ENCODE measurements around the gene MPPED1. TPM values are rescaled to one million over a fixed set of nuclear protein-coding genes. Genes with fewer than 3 reads are reported as not detected.

MPPED1 gene
- total RNA-seq, 1 experiment from 2014 or later: not detected

- DNase-seq (ENCODE audit: low read depth): no peak
- in situ Hi-C loops (cut with HindIII; ENCODE audit: low pct_unique_long_range_greater_than_20kb, low sequenced_read_pairs): no loop called here
Measured at GRCh38 chr22:43462701-43463100, 50.9 kb downstream of the MPPED1 start.

GRCh38 chr22:43464809-43465208 lies 53.0 kb downstream of the MPPED1 start:
- in situ Hi-C loops (cut with HindIII; ENCODE audit: low pct_unique_long_range_greater_than_20kb, low sequenced_read_pairs): no loop called here
- DNase-seq (ENCODE audit: low read depth): no peak

- DNase-seq (ENCODE audit: low read depth): no peak
- in situ Hi-C loops (cut with HindIII; ENCODE audit: low pct_unique_long_range_greater_than_20kb, low sequenced_read_pairs): no loop called here
Measured at GRCh38 chr22:43465291-43466015, 53.6 kb downstream of the MPPED1 start.

GRCh38 chr22:43466710-43467109 lies 54.9 kb downstream of the MPPED1 start:
- no peak for DNase-seq (ENCODE audit: low read depth)
- in situ Hi-C loops (cut with HindIII; ENCODE audit: low pct_unique_long_range_greater_than_20kb, low sequenced_read_pairs): no loop called here

GRCh38 chr22:43467216-43467940 lies 55.6 kb downstream of the MPPED1 start:
- DNase-seq (ENCODE audit: low read depth): no peak
- in situ Hi-C loops (cut with HindIII; ENCODE audit: low pct_unique_long_range_greater_than_20kb, low sequenced_read_pairs): no loop called here

- in situ Hi-C loops (cut with HindIII; ENCODE audit: low pct_unique_long_range_greater_than_20kb, low sequenced_read_pairs): no loop called here
- no peak for DNase-seq (ENCODE audit: low read depth)
Measured at GRCh38 chr22:43470253-43470652, 58.4 kb downstream of the MPPED1 start.

- in situ Hi-C loops (cut with HindIII; ENCODE audit: low pct_unique_long_range_greater_than_20kb, low sequenced_read_pairs): no loop called here
- no peak for DNase-seq (ENCODE audit: low read depth)
Measured at GRCh38 chr22:43470941-43471585, 59.2 kb downstream of the MPPED1 start.

GRCh38 chr22:43471606-43472135 lies 59.9 kb downstream of the MPPED1 start:
- no peak for DNase-seq (ENCODE audit: low read depth)
- in situ Hi-C loops (cut with HindIII; ENCODE audit: low pct_unique_long_range_greater_than_20kb, low sequenced_read_pairs): no loop called here

- no peak for DNase-seq (ENCODE audit: low read depth)
- in situ Hi-C loops (cut with HindIII; ENCODE audit: low pct_unique_long_range_greater_than_20kb, low sequenced_read_pairs): no loop called here
Measured at GRCh38 chr22:43473031-43473430, 61.2 kb downstream of the MPPED1 start.

GRCh38 chr22:43473441-43473840 lies 61.6 kb downstream of the MPPED1 start:
- in situ Hi-C loops (cut with HindIII; ENCODE audit: low pct_unique_long_range_greater_than_20kb, low sequenced_read_pairs): no loop called here
- DNase-seq (ENCODE audit: low read depth): no peak

GRCh38 chr22:43474161-43475101 lies 62.6 kb downstream of the MPPED1 start:
- DNase-seq (ENCODE audit: low read depth): no peak
- in situ Hi-C loops (cut with HindIII; ENCODE audit: low pct_unique_long_range_greater_than_20kb, low sequenced_read_pairs): no loop called here

GRCh38 chr22:43475549-43476076 lies 63.8 kb downstream of the MPPED1 start:
- no peak for DNase-seq (ENCODE audit: low read depth)
- in situ Hi-C loops (cut with HindIII; ENCODE audit: low pct_unique_long_range_greater_than_20kb, low sequenced_read_pairs): no loop called here

- DNase-seq (ENCODE audit: low read depth): no peak
Measured at GRCh38 chr22:43476341-43476740, 64.5 kb downstream of the MPPED1 start.

GRCh38 chr22:43476751-43477725 lies 65.2 kb downstream of the MPPED1 start:
- in situ Hi-C loops (cut with HindIII; ENCODE audit: low pct_unique_long_range_greater_than_20kb, low sequenced_read_pairs): no loop called here
- no peak for DNase-seq (ENCODE audit: low read depth)

More at GRCh38 chr22:43476341-43476740, 64.5 kb downstream of the MPPED1 start:
- in situ Hi-C loops (cut with HindIII; ENCODE audit: low pct_unique_long_range_greater_than_20kb, low sequenced_read_pairs): no loop called here

GRCh38 chr22:43477966-43478365 lies 66.2 kb downstream of the MPPED1 start:
- in situ Hi-C loops (cut with HindIII; ENCODE audit: low pct_unique_long_range_greater_than_20kb, low sequenced_read_pairs): no loop called here
- no peak for DNase-seq (ENCODE audit: low read depth)

- no peak for DNase-seq (ENCODE audit: low read depth)
- in situ Hi-C loops (cut with HindIII; ENCODE audit: low pct_unique_long_range_greater_than_20kb, low sequenced_read_pairs): no loop called here
Measured at GRCh38 chr22:43478621-43479300, 66.9 kb downstream of the MPPED1 start.

All from Caki2 (cell line).